ENCODE measurements around the gene ZCCHC14. TPM values are rescaled to one million over a fixed set of nuclear protein-coding genes. Genes with fewer than 3 reads are reported as not detected.
A peak's percentile ranks its signal among the peaks of the same experiment; 100 is the strongest.

Gene ZCCHC14
- total RNA-seq: 9.9 and 11.0 TPM in 2 replicates

DNA sequence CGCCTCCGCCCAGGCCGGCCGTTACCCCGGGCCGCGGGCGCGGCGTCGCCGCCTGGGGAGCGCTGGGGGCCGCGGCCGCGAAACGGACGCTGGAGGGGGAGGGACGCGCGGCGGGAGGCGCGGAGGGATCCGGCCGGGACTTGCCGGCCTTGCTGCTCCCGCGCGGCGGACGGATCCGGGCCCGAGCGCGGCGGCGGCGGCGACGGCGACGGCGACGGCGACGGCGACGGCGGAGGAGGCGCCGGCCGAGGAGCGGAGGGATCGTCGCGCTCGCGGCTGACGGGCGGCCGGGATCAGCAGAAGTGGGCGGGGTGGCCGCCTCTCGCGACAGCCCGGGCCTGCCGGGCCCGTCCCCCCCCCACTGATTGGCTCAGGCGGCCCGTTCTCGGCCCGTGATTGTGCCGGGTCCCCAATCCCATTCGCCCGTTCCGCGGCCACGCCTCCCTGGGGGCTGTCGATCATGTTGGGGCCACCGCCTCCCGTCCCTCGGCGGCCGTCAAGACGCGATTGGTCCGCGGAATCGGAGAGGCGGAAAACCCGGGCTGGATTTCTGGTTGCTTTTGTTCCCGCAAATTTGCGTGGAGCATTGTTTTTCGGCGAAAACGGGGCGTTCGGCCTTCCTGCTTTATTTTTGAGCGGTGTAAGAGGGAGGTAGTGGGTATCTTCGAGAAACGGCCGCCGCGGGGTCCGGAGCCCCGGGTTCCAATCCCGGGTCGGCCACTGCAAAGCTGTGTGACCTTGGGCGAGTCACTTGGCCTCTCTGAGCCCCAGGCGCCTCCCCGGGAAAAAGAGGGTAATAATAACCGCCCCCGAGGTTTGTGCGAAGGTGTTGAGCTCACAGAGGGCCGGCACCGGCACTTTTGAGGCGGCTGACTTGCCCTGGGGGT is at the start of gene ZCCHC14:
ZCCHC14 (minus strand) TSS at position 304 of the 887 bp plus-strand sequence. CDS start 786 bp downstream, outside the sequence.
- Mint-ChIP-seq H3K4me1 (ENCODE audit: low read depth) (peaks cover 53% of the 10 kb centered on the region), H3K27ac (peak within 1 kb of the TSS; percentile 82), H3K4me3 (peak within 1 kb of the TSS; percentile 80), H3K36me3 (ENCODE audit: low read depth) (peaks cover 4% of the 10 kb centered on the region), H3K27me3 (ENCODE audit: insufficient read depth) (peaks cover 34% of the 10 kb centered on the region), H3K9me3 (no peaks in the 10 kb centered on the region)
- intact Hi-C loops (cut with micrococcal nuclease): loop anchor here (1.0 to 10.0 kb wide), 6 partner anchors 29 to 382 kb away; no protein-coding TSS in a partner anchor
- DNase-seq (ENCODE audit: low spot score): peak; percentile 98

DNA sequence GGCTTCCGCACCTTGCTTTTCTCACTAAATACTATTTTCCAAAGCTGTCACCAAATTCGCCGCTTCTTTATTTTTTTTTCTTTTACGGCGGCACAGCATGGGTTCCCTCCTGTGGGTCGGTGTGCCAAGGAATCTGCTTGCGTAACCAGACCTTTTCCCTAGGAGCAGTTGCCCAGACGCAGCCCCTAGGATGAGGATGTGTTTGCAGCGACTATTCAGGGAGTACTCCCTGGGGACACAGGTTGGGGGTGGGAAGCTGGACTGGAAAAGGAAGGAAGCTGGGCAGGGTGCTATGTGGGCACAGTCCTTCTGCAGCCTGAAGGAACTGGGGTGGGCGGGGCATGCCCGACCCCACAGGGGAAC is 49.0 kb upstream of the ZCCHC14 start:
- Mint-ChIP-seq H3K36me3 (ENCODE audit: low read depth) (peaks cover 1% of the 10 kb centered on the region), H3K4me1 (ENCODE audit: low read depth) (peaks cover 5% of the 10 kb centered on the region)
- intact Hi-C loops (cut with micrococcal nuclease): no loop called here

DNA sequence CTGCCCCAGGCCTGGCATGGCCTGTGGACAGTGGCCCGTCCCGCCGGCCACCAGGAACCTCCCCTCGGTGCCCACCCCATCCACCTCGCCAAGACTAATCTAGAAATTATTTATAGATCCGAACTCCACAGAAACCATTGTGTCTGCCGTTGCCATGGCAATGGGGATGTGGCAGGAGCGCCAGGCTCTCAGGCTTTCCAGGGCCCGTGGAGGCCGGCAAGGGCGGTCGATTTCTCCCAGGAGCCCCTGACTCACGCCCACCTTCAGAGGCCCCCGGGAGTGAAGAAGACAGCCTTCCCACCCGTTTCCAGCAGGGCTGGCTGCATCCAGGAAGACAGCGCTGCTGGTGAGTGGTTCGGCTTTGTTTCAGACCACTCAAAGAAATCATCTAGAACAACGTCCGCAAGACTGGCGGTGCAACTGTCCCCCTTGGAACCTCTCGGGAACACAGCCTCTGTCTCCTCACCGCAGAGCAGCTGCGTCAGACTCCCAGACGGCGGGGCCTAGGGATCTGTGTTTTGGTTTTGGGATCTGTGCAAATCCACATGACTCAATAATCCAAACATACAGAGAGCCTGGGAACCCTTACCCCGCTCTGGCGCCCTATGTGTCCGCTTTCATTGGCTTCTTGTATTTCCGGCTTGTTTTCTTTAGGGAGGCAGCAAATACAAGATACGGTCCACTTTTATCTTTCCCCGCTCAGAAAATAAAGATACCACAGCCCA is 48.5 kb upstream of the ZCCHC14 start:
- Mint-ChIP-seq H3K4me1 (ENCODE audit: low read depth) (peaks cover 5% of the 10 kb centered on the region), H3K27me3 (ENCODE audit: insufficient read depth) (peaks cover 15% of the 10 kb centered on the region), H3K27ac (no peak overlapping the region), H3K36me3 (ENCODE audit: low read depth) (peaks cover 1% of the 10 kb centered on the region), H3K9me3 (peaks cover 6% of the 10 kb centered on the region), H3K4me3 (no peak overlapping the region)
- intact Hi-C loops (cut with micrococcal nuclease): no loop called here
- DNase-seq (ENCODE audit: low spot score): no peak

More for the DNA sequence above, 49.0 kb upstream of the ZCCHC14 start:
- Mint-ChIP-seq H3K27me3 (ENCODE audit: insufficient read depth) (peaks cover 15% of the 10 kb centered on the region), H3K27ac (no peak overlapping the region), H3K9me3 (peaks cover 5% of the 10 kb centered on the region), H3K4me3 (no peak overlapping the region)
- no peak for DNase-seq (ENCODE audit: low spot score)

DNA sequence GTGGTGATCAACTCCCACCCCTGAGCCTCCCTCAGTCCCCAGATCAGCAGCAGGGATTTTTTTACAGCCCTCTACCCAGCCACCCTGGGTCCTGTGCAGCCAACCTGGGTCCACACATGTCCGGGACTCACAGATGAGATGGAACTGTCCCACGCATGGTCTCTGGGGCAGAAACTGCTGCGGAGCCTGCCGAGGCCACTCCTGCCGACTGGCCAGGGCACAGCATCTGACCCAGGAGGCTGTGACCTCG is 48.0 kb upstream of the ZCCHC14 start:
- intact Hi-C loops (cut with micrococcal nuclease): no loop called here
- Mint-ChIP-seq H3K27ac (no peak overlapping the region), H3K4me3 (no peak overlapping the region), H3K27me3 (ENCODE audit: insufficient read depth) (peaks cover 15% of the 10 kb centered on the region), H3K36me3 (ENCODE audit: low read depth) (peaks cover 1% of the 10 kb centered on the region), H3K9me3 (peaks cover 11% of the 10 kb centered on the region), H3K4me1 (ENCODE audit: low read depth) (peaks cover 5% of the 10 kb centered on the region)
- no peak for DNase-seq (ENCODE audit: low spot score)

DNA sequence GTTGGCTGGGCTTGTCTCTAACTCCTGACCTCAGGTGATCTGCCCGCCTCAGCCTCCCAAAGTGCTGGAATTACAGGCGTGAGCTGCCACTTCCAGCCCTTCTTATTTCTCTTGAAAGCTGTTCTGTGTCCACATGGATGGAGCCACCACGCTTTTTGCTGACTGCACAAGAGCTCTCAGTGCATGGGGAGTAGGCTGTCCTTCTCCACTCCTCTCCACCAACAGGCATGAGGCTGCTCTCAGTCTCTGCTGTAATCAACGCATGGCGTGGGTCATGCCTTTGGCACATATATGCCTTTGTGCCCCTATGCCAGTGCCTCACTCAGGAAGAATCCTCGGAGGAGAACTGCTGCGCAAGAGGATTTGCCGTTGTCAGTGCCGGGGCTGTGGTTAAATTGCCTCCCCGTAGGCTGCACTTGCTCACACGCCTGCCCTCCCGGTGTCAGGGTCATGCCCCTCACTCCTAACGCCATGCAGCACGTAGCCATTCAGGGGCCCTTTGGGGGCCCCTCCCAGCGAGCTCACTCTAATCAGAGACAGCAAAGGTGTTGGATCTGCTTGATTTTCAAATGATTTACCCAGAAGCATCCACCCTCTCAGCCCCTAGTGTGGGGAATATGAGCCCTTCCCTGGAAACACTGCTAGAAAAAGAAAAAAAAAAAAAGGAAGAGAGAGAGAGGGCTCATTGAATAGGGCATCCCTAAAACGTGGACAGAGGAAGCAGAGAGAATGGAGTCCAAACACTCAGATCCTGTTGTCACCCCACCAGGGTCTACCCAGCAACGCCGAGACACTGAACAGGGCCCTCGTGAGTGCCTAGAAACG is 47.5 kb upstream of the ZCCHC14 start:
- Mint-ChIP-seq H3K27me3 (ENCODE audit: insufficient read depth) (peaks cover 13% of the 10 kb centered on the region), H3K4me1 (ENCODE audit: low read depth) (peaks cover 5% of the 10 kb centered on the region), H3K36me3 (ENCODE audit: low read depth) (peaks cover 1% of the 10 kb centered on the region), H3K4me3 (no peak overlapping the region), H3K27ac (no peak overlapping the region), H3K9me3 (peaks cover 13% of the 10 kb centered on the region)
- intact Hi-C loops (cut with micrococcal nuclease): no loop called here
- DNase-seq (ENCODE audit: low spot score): no peak

DNA sequence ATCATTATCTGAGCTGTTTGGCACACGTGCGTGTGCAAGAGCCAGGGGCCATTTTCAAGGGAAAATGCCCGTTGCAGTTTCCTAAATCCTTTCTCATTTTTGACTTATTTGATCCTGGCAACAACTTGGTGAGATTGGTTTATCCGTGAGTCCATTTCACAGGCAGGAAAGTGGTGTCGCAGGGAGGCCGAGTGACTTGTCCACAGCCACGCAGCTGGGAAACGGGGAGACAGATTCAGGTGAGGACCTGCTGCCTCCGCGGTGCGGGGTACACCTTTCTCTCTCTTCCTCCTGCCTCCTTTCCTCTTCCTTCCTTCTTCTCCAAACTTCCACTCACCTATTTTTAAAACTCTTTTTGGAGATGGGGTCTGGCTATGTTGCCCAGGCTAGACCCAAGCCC is 46.3 kb upstream of the ZCCHC14 start:
- Mint-ChIP-seq H3K27ac (no peak overlapping the region), H3K9me3 (peaks cover 17% of the 10 kb centered on the region), H3K4me1 (ENCODE audit: low read depth) (peaks cover 5% of the 10 kb centered on the region), H3K4me3 (no peak overlapping the region), H3K27me3 (ENCODE audit: insufficient read depth) (peaks cover 14% of the 10 kb centered on the region), H3K36me3 (ENCODE audit: low read depth) (peaks cover 1% of the 10 kb centered on the region)
- DNase-seq (ENCODE audit: low spot score): no peak
- intact Hi-C loops (cut with micrococcal nuclease): no loop called here

DNA sequence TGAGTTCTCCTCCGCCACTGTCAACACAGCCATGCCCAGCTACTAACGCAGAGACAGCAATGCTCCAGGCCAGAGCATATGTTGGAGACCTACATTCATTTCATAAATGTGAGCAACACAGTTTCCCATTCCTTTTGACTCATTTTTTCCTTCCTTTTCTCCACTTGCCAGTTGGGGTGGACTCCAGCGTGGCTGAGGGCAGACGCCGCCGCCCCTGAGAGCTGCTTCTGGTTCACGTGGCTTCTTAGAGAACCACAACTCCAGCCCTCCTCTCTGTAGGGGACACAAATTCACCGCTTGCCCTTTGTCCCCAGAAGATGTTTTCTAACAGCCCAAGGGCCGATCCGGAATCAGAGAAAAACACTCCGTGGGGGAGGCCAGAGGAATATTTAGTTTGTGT is 45.8 kb upstream of the ZCCHC14 start:
- Mint-ChIP-seq H3K4me1 (ENCODE audit: low read depth) (peaks cover 5% of the 10 kb centered on the region), H3K27me3 (ENCODE audit: insufficient read depth) (peaks cover 14% of the 10 kb centered on the region), H3K9me3 (peaks cover 18% of the 10 kb centered on the region), H3K4me3 (no peak overlapping the region), H3K36me3 (ENCODE audit: low read depth) (peaks cover 1% of the 10 kb centered on the region), H3K27ac (peak overlapping the region; percentile 10)
- DNase-seq (ENCODE audit: low spot score): no peak
- intact Hi-C loops (cut with micrococcal nuclease): no loop called here

DNA sequence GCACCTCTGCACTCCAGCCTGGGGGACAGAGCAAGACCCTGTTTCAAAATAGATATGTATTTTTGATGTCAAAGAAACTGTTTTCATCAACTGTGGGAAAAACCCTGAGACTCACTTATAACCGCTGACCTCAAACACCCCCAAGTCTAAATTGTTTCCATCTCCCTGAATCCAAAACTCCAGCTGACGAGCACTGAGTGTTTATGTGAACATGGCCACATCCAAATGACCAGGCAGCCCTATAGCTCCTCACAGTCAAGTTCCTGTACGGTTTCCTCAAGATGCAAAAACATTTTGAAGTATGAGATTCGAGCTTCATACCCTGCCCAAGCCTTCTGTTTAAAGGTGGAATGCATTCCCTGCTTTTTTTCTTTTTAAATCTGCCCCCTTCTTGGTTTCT is 45.3 kb upstream of the ZCCHC14 start:
- Mint-ChIP-seq H3K9me3 (peaks cover 22% of the 10 kb centered on the region), H3K4me1 (ENCODE audit: low read depth) (peaks cover 5% of the 10 kb centered on the region), H3K36me3 (ENCODE audit: low read depth) (peaks cover 1% of the 10 kb centered on the region), H3K27me3 (ENCODE audit: insufficient read depth) (peaks cover 14% of the 10 kb centered on the region), H3K27ac (no peak overlapping the region), H3K4me3 (no peak overlapping the region)
- DNase-seq (ENCODE audit: low spot score): no peak
- intact Hi-C loops (cut with micrococcal nuclease): no loop called here

DNA sequence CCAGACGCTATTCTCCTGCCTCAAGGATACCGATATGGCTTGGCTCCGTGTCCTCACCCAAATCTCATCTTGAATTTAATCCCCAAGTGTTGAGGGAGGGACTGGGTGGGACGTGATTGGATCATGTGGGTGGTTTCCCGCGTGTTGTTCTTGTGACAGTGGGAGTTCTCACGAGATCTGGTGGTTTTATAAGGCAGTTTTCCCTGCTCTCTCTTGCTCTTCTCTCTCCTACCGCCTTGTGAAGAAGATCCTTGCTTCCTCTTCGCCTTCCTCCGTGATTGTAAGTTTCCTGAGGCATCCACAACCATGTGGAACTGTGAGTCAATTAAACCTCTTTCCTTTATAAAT is 43.9 kb upstream of the ZCCHC14 start:
- intact Hi-C loops (cut with micrococcal nuclease): no loop called here
- Mint-ChIP-seq H3K36me3 (ENCODE audit: low read depth) (peaks cover 1% of the 10 kb centered on the region), H3K4me1 (ENCODE audit: low read depth) (peaks cover 5% of the 10 kb centered on the region), H3K4me3 (no peak overlapping the region), H3K27me3 (ENCODE audit: insufficient read depth) (peaks cover 11% of the 10 kb centered on the region), H3K27ac (no peak overlapping the region), H3K9me3 (peaks cover 30% of the 10 kb centered on the region)
- DNase-seq (ENCODE audit: low spot score): no peak

DNA sequence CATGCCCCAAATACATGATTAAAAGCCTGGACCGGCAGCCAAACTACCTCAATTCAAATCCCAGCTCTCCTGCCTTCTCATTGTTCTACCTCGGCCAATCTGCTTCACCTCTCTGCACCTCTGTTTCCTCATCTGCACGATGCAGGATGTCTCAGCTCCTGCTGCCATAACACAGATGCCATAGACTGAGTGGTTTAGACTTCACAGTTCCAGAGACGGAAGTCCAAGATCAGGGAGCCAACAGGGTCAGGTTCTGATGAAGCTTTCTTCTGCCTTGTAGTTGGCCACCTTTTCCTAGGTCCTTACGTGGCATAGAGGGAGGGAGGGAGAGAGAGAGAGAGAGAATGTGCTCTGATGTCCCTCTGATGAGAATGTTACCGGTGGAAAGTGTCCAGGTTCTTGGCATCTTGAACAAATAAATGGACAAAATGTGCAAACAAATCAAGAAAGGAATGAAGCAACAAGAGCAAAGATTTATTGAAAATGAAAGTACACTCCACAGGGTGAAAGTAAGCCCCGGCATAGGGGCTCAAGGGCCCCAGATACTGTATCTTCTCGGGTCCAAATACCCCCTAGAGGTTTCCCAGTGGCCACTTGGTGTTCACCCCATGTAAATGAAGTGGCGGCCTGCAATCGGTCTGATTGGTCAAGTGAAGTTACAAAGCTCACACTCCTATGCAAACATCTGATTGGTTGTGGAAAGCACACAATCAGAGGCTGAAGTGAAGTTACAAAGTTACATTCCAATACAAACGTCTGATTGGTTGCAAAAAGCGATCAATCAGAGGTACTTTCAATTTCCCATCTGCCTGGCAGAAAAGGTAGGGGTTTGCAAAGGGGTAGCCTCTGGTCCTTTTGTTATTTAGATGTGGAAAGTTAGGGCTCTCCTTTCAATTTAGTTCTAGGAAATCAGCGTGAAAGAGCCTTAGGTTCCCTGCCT is 43.3 kb upstream of the ZCCHC14 start:
- Mint-ChIP-seq H3K4me1 (ENCODE audit: low read depth) (peaks cover 5% of the 10 kb centered on the region), H3K27ac (no peak overlapping the region), H3K4me3 (no peak overlapping the region), H3K27me3 (ENCODE audit: insufficient read depth) (peaks cover 11% of the 10 kb centered on the region), H3K9me3 (peaks cover 30% of the 10 kb centered on the region), H3K36me3 (ENCODE audit: low read depth) (peaks cover 1% of the 10 kb centered on the region)
- DNase-seq (ENCODE audit: low spot score): no peak
- intact Hi-C loops (cut with micrococcal nuclease): no loop called here

DNA sequence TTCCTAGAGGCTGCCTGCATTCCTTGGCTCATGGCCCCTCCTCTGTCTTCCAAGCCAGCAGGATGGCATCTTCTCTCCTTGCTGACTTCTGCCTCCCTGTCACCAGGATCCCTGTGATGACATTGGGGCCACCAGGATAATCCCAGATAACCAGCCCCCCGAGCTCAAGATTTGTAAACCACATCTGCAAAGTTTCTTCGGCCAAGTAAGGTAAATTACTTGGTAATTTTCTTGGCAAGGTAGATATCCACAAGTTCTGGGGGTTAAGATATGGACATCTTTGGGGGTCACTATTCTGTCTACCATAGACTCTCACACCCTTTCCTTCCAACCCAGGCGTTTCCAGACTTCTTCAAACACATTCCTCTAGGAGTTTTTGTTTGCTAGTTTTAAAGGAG is 42.6 kb upstream of the ZCCHC14 start:
- Mint-ChIP-seq H3K4me1 (ENCODE audit: low read depth) (peaks cover 5% of the 10 kb centered on the region), H3K27ac (no peak overlapping the region), H3K9me3 (peaks cover 33% of the 10 kb centered on the region), H3K4me3 (no peak overlapping the region), H3K27me3 (ENCODE audit: insufficient read depth) (peaks cover 11% of the 10 kb centered on the region), H3K36me3 (ENCODE audit: low read depth) (peaks cover 1% of the 10 kb centered on the region)
- no peak for DNase-seq (ENCODE audit: low spot score)
- intact Hi-C loops (cut with micrococcal nuclease): no loop called here

DNA sequence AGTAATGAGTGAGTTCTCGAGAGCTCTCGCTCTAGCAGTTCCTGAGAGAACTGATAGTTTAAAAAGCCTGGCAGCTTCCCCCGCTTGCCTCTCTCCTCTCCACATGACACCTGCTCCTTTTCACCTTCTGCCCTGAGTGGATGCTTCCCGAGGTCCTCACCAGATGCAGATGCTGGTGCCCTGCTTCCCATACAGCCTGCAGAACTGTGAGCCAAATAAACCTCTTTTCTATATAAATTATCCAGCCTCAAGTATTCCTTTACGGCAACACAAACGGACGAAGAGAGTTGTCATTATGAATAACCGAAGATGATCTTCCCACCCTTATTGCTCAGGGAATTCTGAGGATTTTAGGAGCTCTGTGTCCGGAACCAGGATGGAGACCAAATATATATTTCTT is 41.9 kb upstream of the ZCCHC14 start:
- no peak for DNase-seq (ENCODE audit: low spot score)
- peaks cover 33% of the 10 kb centered on the region for H3K9me3 Mint-ChIP-seq
- peaks cover 1% of the 10 kb centered on the region for H3K36me3 Mint-ChIP-seq (ENCODE audit: low read depth)
- intact Hi-C loops (cut with micrococcal nuclease): no loop called here
- peaks cover 13% of the 10 kb centered on the region for H3K27me3 Mint-ChIP-seq (ENCODE audit: insufficient read depth)
- H3K4me3 Mint-ChIP-seq: no peak overlapping the region
- H3K27ac Mint-ChIP-seq: no peak overlapping the region
- H3K4me1 Mint-ChIP-seq (ENCODE audit: low read depth): peaks cover 5% of the 10 kb centered on the region

Data from activated T-helper 1 cell treated with anti-CD3 and anti-CD28 coated beads, Interleukin-12 subunit alpha, Interleukin-12 subunit beta, Interleukin-2, Interleukin-4 antibody, amounts not matched to agents 30 ng/mL and 10 ng/mL and 1 ng/mL, durations not matched to agents 14 hours and 24 hours and 36 hours (primary cell).